Sciatic nerve (tissue), 2 donors: ENCODE results near the gene RBM10. TPM values are rescaled to one million over a fixed set of nuclear protein-coding genes. Genes with fewer than 3 reads are reported as not detected.

Experiments used
- ATAC-seq: fragments of 200-7000 bp; cut with Tn5 transposase; one replicate; pipeline ENCODE4 v1.9.1; 2020; ENCODE audit warnings: mild to moderate bottlenecking, moderate library complexity
- DNase-seq: peaks from one replicate; pipeline ENCODE4 v3.0.0-alpha.2; 2020; ENCODE audit warnings: low spot score
- intact Hi-C: fragments of 100-400 bp; cut with DNase I; formaldehyde crosslinking; loops from one replicate; pipeline ENCODE4 v1.14.2; 2022
- total RNA-seq: library from RNA; stranded (reverse); fragmentation: NEBNext Ultra II Directional; extraction: Animal tissue kit (Norgen Biotek cat#: 25700); gene quantifications from one replicate; pipeline ENCODE4 v1.2.1, GENCODE V29; 2021
- donor health status: DM: no; HTN: no; CAD: no.
- donor health status: DM: no; HTN: no; CAD: no.

RBM10 gene
- total RNA-seq, 1 donor from 2014 or later = 27.4 TPM

GRCh38 chrX:47190445-47191269 is 45.6 kb downstream of the RBM10 start:
- ATAC-seq = peak; percentile 89
- intact Hi-C loops = loop anchor here (10.0 kb wide), 1 partner anchor 334 kb away; no protein-coding TSS in a partner anchor

GRCh38 chrX:47191331-47191730 is 46.3 kb downstream of the RBM10 start:
- ATAC-seq (no peak), DNase-seq (no peak)
- intact Hi-C loops = loop anchor here (10.0 kb wide), 1 partner anchor 333 kb away; no protein-coding TSS in a partner anchor

More at GRCh38 chrX:47190445-47191269, 45.6 kb downstream of the RBM10 start:
- DNase-seq = peak; percentile 90

- DNase-seq (no peak), ATAC-seq (no peak)
- intact Hi-C loops = loop anchor here (10.0 kb wide), 1 partner anchor 333 kb away; no protein-coding TSS in a partner anchor
These were observed 46.9 kb downstream of the RBM10 start for GRCh38 chrX:47191806-47192401.

GRCh38 chrX:47193475-47194193 is 48.6 kb downstream of the RBM10 start, which contains the start of gene UBA1:
UBA1 (plus strand) TSS chrX:47193829; CDS start chrX:47198803, 4,974 bp downstream.
- ATAC-seq (peak; percentile 96), DNase-seq (peak; percentile 99)
- intact Hi-C loops = loop anchor here (10.0 kb wide), 1 partner anchor 331 kb away; no protein-coding TSS in a partner anchor

- ATAC-seq = peak; percentile 3
- intact Hi-C loops = loop anchor here (10.0 kb wide), 1 partner anchor 331 kb away; no protein-coding TSS in a partner anchor
- DNase-seq = no peak
These were observed 49.3 kb downstream of the RBM10 start for GRCh38 chrX:47194194-47194787.

- DNase-seq (no peak), ATAC-seq (no peak)
- intact Hi-C loops = loop anchor here (10.0 kb wide), 1 partner anchor 329 kb away; no protein-coding TSS in a partner anchor
These were observed 51.1 kb downstream of the RBM10 start for GRCh38 chrX:47196098-47196497.

GRCh38 chrX:47197526-47197925 is 52.5 kb downstream of the RBM10 start:
- intact Hi-C loops = loop anchor here (10.0 kb wide), 1 partner anchor 327 kb away; no protein-coding TSS in a partner anchor
- no peak for DNase-seq
- ATAC-seq = no peak

- DNase-seq (no peak), ATAC-seq (no peak)
- intact Hi-C loops = loop anchor here (10.0 kb wide), 1 partner anchor 327 kb away; no protein-coding TSS in a partner anchor
These were observed 53.1 kb downstream of the RBM10 start for GRCh38 chrX:47198026-47198686.

- intact Hi-C loops = loop anchor here (10.0 kb wide), 1 partner anchor 326 kb away; no protein-coding TSS in a partner anchor
- no peak for DNase-seq
- ATAC-seq = no peak
These were observed 53.7 kb downstream of the RBM10 start for GRCh38 chrX:47198687-47199080.

- intact Hi-C loops = loop anchor here (10.0 kb wide), 1 partner anchor 326 kb away; no protein-coding TSS in a partner anchor
- DNase-seq = no peak
- no peak for ATAC-seq
These were observed 54.3 kb downstream of the RBM10 start for GRCh38 chrX:47199286-47199685.

GRCh38 chrX:47200385-47201150 is 55.5 kb downstream of the RBM10 start:
- DNase-seq (no peak), ATAC-seq (peak; percentile 85)
- intact Hi-C loops = no loop called here

GRCh38 chrX:47201345-47201944 is 56.4 kb downstream of the RBM10 start:
- intact Hi-C loops = no loop called here
- DNase-seq (no peak), ATAC-seq (no peak)

GRCh38 chrX:47202316-47202715 is 57.3 kb downstream of the RBM10 start:
- no peak for DNase-seq
- intact Hi-C loops = no loop called here
- ATAC-seq = no peak

GRCh38 chrX:47202877-47203276 is 57.9 kb downstream of the RBM10 start:
- intact Hi-C loops = no loop called here
- no peak for ATAC-seq
- DNase-seq = no peak

- DNase-seq (no peak), ATAC-seq (no peak)
- intact Hi-C loops = no loop called here
These were observed 59.9 kb downstream of the RBM10 start for GRCh38 chrX:47204970-47205369.

- DNase-seq = no peak
- intact Hi-C loops = no loop called here
- no peak for ATAC-seq
These were observed 61.3 kb downstream of the RBM10 start for GRCh38 chrX:47206316-47206715.

GRCh38 chrX:47208108-47208507 is 63.1 kb downstream of the RBM10 start:
- no peak for DNase-seq
- intact Hi-C loops = no loop called here
- ATAC-seq = no peak
